Tibial nerve (tissue), 4 donors: Measurements from ENCODE around the gene TRPV5.

Experiments
- CTCF ChIP-seq, 5 experiments: fragments of 200-600 bp in 3 of 5; fragments of 450-650 bp in 2 of 5; sonication (generic) in 3 of 5; IDR thresholded peaks; one replicate each; pipeline ENCODE4 v1.5.1; 2016 to 2019; ENCODE audit warnings: antibody characterized with exemption in 5 of 5, mild to moderate bottlenecking in 3 of 5, moderate library complexity in 2 of 5
- EP300 ChIP-seq, 2 donors: sonication (generic); formaldehyde crosslinking; IDR thresholded peaks; one replicate each; pipeline ENCODE4 v1.6.1; 2017; ENCODE audit warnings: antibody characterized with exemption in 2 of 2, mild to moderate bottlenecking in 1 of 2

GRCh38 chr7:142863891-142864685 is 69.5 kb downstream of the TRPV5 start:
- TF ChIP-seq CTCF (IDR thresholded peaks at IDR 0.05): no peak
- TF ChIP-seq EP300 (IDR thresholded peaks at IDR 0.05): no peak
